Measurements from ENCODE around the gene FNBP1.

GRCh38 chr9:129998491-129999140 lies 44.4 kb downstream of the FNBP1 start:
- no peak for TF ChIP-seq YY1 (IDR thresholded peaks at IDR 0.05; ENCODE audit: insufficient read depth, insufficient read length)
- no peak for TF ChIP-seq SUZ12 (IDR thresholded peaks at IDR 0.05; ENCODE audit: extremely low read depth, insufficient read depth, insufficient read length)
- no peak for TF ChIP-seq ZNF274 (IDR thresholded peaks at IDR 0.05; ENCODE audit: low read depth, low read length)
